Left renal pelvis (tissue), 4 donors: Measurements from ENCODE around the gene N4BP3. TPM values are rescaled to one million over a fixed set of nuclear protein-coding genes. Genes with fewer than 3 reads are reported as not detected.

Experiments
- polyA plus RNA-seq, 4 donors: library from polyadenylated mRNA; unstranded; fragments of 120-200 nt; gene quantifications; one replicate each; pipeline ENCODE4 v1.2.1, GENCODE V29; 2013; ENCODE audit not compliant: insufficient read length in 4 of 4

N4BP3 gene
- polyA plus RNA-seq, 4 donors, result 3.9 to 7.1 (median 4.5) TPM

Other genes with a start within 250 kb of the N4BP3 start
- gene PROP1, start 117.3 kb upstream of the N4BP3 start, polyA plus RNA-seq, result not detected
- gene RMND5B, start 17.5 kb downstream of the N4BP3 start, polyA plus RNA-seq, result 10 to 100 TPM; 28.1 to 37.2 (median 31.5) TPM
- 100 to 1,000 TPM in 1 of 4 donors, 10 to 100 TPM in 3; 68.8 to 120 (median 96.9) TPM for gene NHP2, start 40.4 kb downstream of the N4BP3 start, polyA plus RNA-seq
- under 1 TPM in 1 of 4 donors, not detected in 3; 0.08 TPM for gene GMCL2, start 73.8 kb downstream of the N4BP3 start, polyA plus RNA-seq
- 100 to 1,000 TPM; 111 to 168 (median 154) TPM for gene HNRNPAB, start 91.0 kb downstream of the N4BP3 start, polyA plus RNA-seq
- gene PHYKPL, start 119.3 kb downstream of the N4BP3 start, polyA plus RNA-seq, result 100 to 1,000 TPM in 1 of 4 donors, 10 to 100 TPM in 3; 52.1 to 124 (median 79.6) TPM